HEK293T (cell line): ENCODE measurements around the gene IRF2BP1.

ENCODE experiments used
- FOXM1 ChIP-seq: fragments of 450-650 bp; IDR thresholded peaks from 2 replicates; pipeline ENCODE4 v1.6.1; 2017; ENCODE audit warnings: mild to moderate bottlenecking, borderline replicate concordance
- HDGF ChIP-seq: fragments of 450-650 bp; IDR thresholded peaks from 2 replicates; pipeline ENCODE4 v1.6.1; 2017; ENCODE audit warnings: antibody characterized with exemption, borderline replicate concordance
- L3MBTL2 ChIP-seq: fragments of 450-650 bp; conservative IDR thresholded peaks from 2 replicates; pipeline ENCODE4 v1.6.1; 2016; ENCODE audit warnings: mild to moderate bottlenecking
- LEF1 ChIP-seq: fragments of 450-650 bp; IDR thresholded peaks from 2 replicates; pipeline ENCODE4 v1.6.1; 2017; ENCODE audit warnings: mild to moderate bottlenecking, borderline replicate concordance
- NFRKB ChIP-seq: fragments of 450-650 bp; IDR thresholded peaks from 2 replicates; pipeline ENCODE4 v1.6.1; 2016; ENCODE audit warnings: mild to moderate bottlenecking, moderate library complexity
- SP1 ChIP-seq: fragments of 450-650 bp; IDR thresholded peaks from 2 replicates; pipeline ENCODE4 v1.6.1; 2017

DNA sequence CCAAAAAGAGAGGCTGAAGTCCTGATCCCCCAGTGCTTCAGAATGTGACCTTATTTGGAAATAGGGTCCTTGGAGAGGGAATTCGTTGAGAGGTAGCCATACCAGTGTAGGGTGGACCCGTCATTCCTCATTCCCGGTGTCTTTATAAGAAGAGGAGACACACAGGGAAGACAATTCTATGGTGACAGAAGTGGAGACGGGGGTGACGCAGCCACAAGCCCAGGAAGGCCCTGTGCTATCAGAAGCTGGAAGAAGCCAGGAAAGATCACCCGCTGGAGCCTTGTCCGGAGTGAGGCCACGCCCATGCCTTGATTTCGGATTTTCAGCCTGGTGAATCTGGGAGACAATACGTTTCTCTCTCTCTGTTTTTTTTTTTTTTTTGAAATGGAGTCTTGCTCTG is 19.1 kb upstream of the IRF2BP1 start:
- TF ChIP-seq SP1 (no peak), L3MBTL2 (no peak), LEF1 (no peak), FOXM1 (no peak), HDGF (no peak), NFRKB (no peak)
